GM04504 (cell line): Measurements from ENCODE around the gene BGLAP.

Experiments
- DNase-seq: peaks from one replicate; pipeline ENCODE4 v3.0.0-alpha.2; 2012; ENCODE audit warnings: low read depth

BGLAP gene

DNA sequence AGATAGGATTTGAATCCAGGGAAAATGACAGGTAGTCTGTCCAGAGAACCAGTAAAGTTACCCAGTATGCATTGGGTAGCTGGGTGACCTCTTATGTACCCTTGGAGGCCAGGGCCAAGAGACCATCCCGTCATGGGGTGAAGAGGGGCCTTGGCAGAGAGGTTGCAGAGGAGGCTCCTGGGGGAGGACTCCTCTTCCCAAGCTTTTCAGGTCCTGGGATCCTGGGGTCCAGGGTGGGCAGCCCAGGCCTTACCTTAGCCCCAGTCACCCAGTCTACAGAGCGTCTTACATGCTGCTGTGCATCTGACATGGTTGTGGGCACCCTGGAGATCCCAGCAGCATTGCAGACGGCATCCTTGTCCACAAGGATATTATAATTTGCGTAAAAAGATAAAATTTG is 15.2 kb upstream of the BGLAP start:
- no peak for DNase-seq

DNA sequence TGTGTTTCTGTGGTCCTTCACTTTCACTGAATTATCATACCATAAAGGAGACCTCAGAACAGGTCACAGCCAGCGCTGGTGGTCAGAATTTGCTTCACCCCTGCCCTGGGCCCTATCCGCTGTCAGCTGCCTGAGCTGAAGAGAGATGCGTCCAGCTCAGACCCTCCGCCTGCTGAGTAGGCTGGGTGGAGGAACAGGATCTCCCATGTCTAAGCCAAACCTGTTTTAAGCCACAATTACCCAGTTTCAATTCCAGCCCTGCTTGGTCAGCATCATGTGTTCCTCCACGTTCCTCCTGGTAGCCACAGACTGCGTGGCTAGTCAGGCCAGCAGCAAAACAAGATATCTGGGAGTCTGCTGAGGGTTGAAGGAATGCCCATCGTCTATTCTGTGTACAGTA is 13.5 kb upstream of the BGLAP start:
- no peak for DNase-seq

DNA sequence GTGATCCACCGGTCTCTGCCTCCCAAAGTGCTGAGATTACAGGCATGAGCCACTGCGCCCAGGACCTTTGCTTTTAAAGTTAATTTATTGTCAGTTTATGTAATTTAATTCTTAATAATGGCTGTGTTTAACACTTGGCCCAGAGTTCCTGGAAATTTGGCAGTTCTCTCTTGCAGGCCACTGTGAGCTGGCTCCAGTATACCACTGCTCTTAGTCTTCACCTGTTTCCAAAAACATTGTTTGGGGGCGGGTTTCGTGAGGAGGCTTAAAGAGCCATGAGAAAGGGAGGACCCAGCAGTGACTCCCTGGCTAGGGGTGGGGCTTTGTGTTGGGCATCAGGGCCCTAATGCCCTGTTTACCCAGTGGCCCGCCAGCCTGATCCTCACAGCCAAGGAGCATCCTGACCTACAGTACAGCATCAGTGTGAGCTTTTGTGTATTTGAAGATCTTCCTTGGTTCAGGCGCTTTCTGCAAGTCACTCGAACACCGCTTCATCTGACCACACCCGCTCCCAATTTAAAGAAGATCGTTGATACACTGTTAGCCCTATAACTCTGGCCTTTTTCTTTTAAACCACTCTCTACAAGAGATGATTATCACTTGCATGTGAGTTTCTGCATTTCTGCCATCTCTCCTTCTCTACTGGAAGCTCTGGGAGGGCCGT is 12.0 kb upstream of the BGLAP start:
- DNase-seq, result no peak

DNA sequence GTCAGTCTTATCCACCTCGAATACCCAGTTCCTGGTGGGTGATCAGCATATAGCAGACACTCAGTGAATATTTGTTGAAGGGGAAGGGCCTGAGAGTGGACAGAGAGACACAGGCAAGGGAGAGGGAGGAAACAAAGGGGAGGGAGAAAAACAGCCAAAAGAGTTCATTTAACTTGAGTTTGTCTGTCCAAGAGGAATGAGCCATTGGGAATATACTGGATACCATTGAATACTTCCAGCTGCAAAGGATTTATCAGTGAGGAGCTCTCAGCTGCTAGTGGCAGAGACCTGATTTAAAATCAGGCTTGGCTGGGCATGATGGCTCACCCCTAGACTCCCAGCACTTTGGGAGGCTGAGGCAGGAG is 11.5 kb upstream of the BGLAP start:
- no peak for DNase-seq

DNA sequence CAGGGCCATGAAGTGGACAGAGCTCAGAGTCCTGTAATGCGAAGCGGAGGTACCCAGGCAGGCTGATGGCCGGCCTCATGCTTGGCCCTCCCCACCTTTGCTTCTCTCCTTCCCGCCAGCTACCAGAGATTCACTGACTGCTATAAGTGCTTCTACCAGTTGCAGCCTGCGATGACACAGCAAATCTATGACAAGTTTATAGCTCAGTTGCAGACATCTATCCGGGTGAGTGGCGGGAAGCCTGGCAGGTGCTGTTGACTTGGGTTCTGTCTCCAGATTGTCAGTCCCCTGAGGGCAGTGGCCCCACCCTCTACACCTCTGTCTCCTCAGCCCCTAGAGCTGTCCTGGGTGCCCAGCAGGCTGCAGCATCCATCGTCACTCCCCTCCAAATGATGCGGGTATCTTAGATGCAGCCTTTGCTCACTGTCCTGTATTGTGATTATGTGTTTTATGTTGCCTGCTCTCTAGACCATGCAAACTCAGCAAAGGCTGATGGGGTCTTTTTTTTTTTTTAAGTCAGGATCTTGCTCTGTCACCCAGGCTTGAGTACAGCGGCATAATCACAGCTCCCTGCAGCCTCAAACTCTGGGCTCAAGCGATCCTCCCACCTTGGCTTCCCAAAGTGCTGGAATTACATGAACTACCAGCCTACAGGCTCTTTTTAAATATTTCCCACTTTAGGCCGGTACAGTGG is 9.6 kb upstream of the BGLAP start:
- no peak for DNase-seq

DNA sequence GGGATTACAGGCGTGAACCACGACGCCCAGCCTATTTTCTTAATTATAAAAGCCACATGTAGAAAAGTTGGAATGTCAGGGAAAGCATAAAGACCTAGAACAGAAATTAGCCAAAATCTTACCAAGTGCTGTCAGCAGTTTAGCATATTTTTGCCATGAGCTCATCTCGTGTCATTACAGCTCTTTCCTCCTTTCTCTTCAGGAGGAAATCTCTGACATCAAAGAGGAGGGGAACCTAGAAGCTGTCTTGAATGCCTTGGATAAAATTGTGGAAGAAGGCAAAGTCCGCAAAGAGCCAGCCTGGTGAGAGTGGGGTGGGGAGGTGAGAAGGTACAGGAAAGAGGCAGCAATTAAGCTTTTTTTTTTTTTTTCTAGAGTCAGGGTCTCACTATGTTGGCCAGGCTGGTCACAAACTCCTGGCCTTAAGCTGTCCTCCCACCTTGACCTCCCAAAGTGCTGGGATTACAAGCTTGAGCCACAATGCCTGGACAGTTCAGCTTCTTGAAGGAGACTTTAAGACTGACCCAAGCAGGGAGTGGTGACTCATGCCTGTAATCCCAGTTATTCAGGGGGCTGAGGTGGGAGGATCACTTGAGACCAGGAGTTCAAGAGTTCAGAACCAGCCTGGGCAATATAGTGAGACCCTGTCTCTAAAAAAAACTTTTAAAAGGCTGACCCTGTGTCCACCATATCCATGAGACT is 8.4 kb upstream of the BGLAP start:
- DNase-seq, result peak; percentile 65

DNA sequence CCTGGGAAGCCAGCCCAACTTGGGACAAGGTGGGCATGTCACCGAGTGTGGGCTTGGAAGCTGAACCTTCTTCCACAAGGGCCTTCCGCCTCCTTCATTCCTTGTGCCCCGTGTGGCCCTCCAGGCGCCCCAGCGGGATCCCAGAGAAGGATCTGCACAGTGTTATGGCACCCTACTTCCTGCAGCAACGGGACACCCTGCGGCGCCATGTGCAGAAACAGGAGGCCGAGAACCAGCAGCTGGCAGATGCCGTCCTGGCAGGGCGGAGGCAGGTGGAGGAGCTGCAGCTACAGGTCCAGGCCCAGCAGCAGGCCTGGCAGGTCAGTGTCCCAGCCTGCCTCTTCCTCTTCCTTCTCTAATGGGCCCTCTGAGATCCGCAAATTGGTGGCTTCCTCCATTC is 5.8 kb upstream of the BGLAP start:
- DNase-seq, result no peak

DNA sequence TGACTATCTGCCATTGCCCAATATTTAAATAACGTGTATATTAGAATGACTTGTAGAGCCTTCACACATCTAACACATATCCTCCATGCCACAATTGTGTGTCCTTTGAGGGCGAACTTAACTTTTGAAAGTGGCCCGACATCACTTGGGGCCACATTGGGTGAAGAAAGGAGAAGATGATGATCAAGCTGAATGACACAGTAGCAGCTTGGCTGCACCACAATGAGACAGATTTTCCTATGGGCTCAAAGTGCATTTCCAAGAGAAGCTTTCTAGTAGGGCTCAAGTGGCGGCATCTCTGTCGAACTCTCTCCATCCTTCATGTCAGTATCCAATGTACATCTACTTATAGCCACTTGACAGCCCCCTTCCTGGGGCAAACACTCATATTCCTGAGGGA is 3.7 kb upstream of the BGLAP start:
- DNase-seq, result no peak

DNA sequence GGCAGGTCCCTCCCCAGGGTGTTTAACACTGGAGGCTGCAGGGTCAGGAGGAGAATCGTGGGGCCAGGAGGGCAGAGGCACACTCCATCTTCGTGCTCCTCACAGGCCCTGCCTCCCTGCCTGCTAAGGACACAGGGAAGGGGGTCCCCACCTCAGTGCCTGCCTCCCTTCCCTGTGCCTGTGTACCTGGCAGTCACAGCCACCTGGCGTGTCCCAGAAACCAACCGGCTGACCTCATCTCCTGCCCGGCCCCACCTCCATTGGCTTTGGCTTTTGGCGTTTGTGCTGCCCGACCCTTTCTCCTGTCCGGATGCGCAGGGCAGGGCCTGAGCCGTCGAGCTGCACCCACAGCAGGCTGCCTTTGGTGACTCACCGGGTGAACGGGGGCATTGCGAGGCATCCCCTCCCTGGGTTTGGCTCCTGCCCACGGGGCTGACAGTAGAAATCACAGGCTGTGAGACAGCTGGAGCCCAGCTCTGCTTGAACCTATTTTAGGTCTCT is 623 bp upstream of the BGLAP start:
- no peak for DNase-seq

DNA sequence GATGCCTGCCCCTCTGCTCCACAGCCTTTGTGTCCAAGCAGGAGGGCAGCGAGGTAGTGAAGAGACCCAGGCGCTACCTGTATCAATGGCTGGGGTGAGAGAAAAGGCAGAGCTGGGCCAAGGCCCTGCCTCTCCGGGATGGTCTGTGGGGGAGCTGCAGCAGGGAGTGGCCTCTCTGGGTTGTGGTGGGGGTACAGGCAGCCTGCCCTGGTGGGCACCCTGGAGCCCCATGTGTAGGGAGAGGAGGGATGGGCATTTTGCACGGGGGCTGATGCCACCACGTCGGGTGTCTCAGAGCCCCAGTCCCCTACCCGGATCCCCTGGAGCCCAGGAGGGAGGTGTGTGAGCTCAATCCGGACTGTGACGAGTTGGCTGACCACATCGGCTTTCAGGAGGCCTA is 754 bp downstream of the BGLAP start:
- DNase-seq, result no peak

DNA sequence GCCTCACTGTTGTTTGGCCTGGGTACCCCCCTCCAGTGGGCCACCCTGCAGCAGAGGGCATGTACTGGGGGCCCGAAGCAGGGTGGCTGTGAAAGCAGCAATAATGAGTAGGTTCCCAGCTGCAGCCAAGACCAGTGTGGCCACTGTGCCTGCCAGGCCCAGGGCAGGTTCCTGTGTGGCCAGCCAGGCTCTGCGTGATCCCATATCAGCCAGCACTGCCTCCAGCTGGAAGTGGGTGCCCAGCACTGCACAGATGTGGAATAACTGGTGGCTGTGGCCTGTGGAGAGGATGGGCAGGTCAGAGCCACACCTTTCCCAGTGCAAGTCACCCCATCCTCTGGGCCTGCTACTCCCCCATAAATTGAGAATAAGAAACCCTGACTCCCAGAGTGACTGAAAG is 2.1 kb downstream of the BGLAP start:
- no peak for DNase-seq

DNA sequence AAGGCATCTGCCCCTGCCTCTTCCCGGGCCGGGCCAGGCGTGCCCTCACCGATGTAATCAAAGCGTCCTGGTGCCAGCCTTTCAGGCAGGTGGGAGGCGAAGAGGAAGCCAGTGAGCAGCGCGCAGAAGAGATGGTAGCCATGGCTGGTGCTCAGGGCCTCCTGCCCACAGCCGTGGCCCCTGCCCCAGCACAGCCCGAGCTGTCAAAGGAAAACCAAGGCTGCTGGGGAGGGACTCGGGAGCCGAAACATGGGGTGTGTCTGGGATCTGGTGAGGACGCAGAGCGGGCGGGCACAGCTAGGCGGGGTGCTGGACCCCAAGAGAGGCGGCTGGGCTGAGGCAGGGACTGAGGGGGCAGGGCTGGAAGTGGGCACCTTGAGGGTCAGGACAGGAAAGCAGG is 2.7 kb downstream of the BGLAP start:
- no peak for DNase-seq

DNA sequence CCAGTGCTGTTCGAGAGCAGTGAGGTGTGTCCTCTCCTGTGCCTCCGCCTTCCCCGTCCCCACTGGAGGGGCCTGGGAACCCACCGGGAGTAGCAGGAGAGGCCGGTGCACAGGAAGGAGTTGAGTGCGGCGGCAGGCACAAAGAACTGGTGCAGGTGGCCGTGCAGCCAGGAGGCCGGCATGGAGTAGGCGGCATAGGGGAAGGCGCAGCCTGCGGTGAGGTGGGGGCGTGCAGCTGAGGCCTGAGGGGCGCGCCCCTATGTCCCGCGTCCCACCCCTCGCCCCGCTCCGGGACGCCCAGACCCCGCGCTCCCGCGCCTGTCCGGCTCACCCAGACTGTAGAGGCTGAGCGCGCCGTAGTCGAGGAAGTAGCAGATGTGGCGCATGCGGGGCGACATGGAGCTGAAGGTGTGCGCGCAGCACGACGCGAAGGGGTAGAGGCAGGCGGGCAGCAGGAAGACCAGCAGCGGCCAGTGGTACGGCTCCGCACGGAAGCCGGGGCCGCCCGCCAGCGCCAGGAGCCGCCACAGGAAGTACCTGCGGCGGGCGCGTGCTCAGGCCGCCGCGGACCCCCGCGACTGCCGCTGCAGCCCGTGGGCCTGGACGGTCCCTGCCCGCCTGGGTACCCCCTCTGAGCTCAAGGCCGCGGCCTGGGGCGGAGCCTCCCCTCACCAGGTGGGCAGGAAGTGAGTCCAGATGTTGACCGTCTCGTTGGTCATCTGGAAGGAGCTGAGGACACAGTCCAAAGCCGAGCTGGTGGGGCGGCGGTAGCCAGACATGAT is 3.7 kb downstream of the BGLAP start:
- no peak for DNase-seq

DNA sequence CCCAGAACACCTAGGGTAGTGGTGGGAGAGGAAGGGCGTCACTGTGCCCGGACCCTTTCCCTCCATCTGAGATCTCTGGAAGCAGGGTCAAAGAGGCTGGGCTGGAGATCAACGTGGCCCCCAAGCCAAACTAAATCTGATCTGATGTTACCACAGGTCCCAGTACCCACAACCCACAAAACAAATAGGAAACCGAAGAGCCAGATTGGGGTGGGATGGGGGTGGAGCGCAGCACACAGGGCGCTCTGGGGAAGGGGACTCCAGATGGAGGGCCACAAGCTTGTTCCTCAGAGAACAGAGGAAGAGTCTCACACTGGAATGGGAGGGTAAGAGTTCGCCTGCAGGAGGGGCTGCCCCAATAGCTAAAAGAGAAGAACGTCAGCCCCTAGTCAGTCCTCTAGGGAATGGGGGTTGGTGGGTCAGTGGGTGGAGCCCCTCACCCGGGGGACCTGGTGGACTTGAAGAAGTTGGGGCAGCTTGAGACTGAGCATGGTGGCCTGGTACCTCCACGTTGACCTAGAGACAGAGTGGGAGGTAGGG is 4.3 kb downstream of the BGLAP start:
- no peak for DNase-seq

DNA sequence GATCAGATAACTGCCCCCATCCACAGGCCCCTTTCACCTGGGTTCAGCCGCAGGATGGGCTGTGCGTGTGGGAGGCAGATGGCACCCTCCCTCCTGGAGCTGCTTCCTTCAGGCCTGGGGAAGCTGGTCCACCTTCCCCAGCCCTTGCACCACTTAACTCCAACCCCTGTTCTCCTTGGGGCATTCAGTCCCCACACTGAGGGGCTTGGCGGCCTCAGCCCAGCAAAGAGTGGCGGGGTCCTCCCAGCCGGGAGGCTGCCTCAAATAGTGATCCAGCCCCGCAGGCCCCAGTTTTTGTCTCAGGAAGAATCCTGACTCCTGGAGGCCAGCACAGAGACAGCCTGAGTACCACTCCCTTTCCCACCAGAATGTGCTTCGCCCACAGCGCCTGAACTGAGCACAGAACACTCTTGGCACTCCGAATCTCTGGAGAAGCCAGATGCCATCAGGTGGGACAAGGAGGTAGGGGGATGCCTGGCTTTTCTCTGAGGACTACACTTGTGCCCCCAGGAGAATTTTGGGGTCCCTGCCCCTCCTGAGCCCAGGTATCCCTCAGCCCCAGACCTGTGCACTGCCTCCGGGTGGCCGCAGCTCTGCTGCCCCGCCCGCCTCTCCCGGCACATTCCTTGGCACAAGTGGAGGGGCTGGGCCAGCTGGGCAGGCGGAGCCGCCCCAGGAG is 4.9 kb downstream of the BGLAP start:
- no peak for DNase-seq

DNA sequence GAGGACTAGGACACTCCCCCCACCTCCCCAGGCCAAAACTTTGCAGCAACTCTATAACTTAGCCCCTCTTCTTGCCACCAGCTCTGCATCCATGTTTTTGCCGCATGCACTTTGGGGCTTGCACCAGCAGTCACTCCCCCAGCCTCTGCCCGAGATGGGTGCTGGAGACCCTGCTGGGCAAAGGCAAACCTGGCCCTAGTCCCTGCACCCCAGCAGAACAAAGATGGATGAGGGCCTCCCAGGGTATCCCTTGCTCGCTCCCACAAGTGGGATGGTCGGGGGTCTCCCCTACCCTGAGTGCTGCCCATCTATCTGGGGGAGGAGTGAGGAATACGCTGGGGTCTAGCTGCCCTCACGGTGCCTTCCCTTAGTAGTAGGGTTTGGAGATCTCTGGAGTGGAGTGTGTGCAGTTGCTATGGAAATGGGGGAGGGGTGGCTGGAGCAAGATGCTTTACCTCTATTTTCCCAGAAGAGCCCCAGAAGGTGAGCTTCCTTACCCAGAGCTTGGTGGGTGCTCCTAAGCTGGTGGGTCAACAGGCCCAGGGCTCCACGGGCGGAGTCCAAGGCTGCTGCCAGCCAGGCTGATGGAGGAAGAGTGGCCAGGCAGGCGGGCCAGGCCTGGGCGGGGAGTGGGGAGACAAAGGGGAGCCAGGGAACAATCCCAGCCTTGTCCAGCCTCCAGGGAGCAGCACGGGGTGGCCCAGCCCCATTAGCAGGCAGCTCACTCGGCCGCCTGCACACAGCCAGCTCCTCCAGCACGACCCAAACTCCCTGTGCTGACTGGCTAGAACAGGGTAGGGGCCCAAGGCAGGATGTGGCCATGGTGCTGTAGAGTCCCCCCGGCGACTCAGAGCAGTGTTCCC is 5.7 kb downstream of the BGLAP start, which contains the start of gene PAQR6:
PAQR6 (minus strand) TSS at position 597 of the 863 bp plus-strand sequence. CDS start 1,325 bp downstream, outside the sequence.
- no peak for DNase-seq

DNA sequence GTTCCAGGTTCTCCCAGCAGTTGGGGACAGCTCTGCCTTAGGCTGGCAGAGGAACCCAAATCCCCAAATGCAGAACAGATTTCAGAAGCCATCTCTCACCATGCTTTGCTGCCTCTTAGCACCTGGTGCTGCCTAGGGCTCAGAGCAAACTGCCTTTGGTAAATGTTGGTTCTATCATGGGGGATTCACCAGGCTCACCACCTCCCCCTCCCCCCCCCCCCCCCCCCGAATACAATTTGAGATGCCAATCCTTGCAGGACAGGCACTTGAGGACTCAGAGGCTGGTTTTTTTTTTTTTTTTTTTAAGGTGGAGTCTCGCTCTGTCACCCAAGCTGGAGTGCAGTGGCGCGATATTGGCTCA is 6.3 kb downstream of the BGLAP start:
- DNase-seq, result no peak

DNA sequence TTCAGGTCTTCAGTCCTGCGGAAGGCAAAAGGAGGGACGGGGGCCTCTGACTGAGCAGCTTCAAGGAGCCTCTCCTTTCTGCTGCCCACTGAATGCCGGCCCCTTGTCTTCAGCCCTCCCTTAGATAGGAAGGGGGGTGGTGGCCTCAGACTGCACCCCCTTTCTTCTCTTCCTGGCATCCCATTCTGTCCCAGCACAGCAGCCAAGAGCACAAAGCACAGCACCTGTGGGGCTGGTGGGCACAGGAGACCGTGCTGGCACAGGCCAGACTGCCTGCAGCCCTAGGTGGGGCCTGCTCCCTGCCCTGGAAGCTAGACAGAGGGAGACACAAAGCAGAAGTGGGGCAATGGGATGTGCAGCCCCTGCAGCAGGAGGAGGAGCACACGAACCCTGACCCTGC is 7.6 kb downstream of the BGLAP start:
- DNase-seq, result no peak

DNA sequence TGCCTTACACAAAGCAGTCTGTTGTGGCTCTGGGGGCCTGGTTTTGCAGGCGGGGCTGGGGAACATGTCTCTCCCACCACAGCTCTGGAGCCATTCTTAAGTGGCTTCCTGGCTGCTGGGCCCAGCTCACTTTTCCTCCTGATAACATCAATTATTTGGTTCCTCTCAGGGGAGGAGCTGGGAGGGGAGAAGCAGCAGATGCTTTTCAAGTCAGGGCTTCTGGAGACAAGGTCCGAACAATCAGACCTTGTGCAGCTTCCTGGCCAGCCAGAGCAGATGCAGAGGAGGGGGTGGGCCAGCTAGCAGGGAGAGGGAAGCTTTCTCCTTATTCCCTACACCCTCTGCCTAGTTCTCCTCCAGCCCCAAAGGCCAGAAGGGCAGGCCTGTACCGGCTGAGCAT is 9.5 kb downstream of the BGLAP start:
- DNase-seq, result no peak

DNA sequence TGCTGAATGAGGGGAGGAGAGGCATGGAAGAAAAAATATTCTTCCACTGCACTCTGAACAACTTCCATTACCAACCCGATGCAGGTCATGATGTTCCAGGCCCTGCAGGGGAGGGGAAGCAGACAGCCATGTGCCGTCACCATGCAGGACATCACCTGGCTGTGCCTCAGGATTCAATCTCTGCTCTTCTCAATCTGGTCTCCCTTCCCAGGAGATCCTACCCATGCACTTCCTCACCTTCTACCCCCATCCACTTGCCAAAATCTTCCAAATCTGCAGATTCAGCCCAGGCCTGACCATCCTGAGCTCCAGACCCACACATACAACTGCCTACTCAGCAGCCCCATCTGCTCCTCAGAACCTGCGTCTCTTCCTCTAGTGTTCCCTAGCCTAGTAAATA is 11.7 kb downstream of the BGLAP start:
- no peak for DNase-seq

DNA sequence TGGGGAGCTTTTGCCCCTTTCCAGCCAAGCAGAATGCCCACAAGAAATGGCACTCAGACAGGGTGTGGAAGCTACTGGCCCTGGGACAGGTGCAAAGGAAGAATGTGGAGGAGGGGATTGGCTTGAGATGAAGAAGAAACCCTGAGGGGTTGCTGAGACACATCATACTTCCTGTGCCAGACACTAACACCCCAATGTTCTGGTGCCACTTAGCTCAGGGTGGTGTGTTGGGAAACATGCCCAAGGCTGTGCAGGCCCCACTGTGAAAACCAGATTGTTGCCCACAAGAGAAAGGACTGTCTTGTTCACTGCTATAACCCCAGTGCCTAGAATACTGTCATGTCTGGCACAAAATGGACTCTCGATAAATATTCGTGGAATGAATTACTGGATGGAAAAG is 15.7 kb downstream of the BGLAP start:
- no peak for DNase-seq
